Measurements from ENCODE around the gene PRKCZ. TPM values are rescaled to one million over a fixed set of nuclear protein-coding genes. Genes with fewer than 3 reads are reported as not detected.
A peak's percentile ranks its signal among the peaks of the same experiment; 100 is the strongest.
"Not testable (repeated sequence)": the region's sequence is repeated elsewhere in the genome, so short reads cannot be mapped to it uniquely, and the experiment has no call there.

The PRKCZ gene
- total RNA-seq, 1 experiment from 2014 or later: 0.83 TPM

- no peak overlapping the region for H3K4me3 ChIP-seq
- H3K9me3 ChIP-seq (replicated peaks): no peaks in the 10 kb centered on the region
- no peaks in the 10 kb centered on the region for H3K36me3 ChIP-seq
- peaks cover 6% of the 10 kb centered on the region; the same call in 1 of the 2 replicates for H3K4me1 ChIP-seq
- no peak for DNase-seq
- H3K27me3 ChIP-seq: peaks cover 29% of the 10 kb centered on the region
- H3K27ac ChIP-seq: no peak overlapping the region
These were observed 84.0 kb downstream of the PRKCZ start for GRCh38 chr1:2134266-2134620.

DNA sequence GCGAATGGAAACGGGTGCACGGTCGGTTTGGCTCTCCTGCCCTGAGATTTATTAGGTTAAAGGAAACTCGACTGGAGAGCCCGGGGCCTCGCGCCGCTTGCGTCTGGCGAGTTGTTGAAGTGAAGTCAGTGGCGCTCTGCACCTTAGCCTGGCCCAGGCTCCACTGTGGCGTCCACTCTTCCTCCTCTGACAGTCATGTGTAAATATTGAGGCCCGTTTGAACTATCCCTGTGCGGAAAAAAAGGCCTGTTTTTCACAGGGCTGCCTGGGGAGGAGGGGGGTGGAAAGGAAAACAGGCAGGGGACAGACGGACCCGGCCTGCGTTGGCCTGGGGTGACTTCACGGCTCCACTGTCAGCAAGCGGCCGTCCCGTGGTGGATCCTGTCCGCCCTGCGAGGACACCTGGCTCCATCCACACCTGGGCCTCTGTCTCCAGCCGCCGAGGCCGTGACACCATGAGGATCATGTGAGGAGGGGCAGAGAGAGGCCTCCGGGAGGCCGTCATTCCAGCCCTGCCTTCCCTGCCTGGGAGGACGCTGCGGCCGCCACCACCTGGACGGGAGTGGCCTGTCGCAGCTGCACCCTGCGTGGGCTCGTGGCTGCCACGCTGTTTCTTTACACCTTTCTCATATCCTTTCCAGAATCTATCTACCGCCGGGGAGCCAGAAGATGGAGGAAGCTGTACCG is 84.6 kb downstream of the PRKCZ start:
- H3K9me3 ChIP-seq (replicated peaks): no peaks in the 10 kb centered on the region
- peaks cover 28% of the 10 kb centered on the region for H3K27me3 ChIP-seq
- H3K4me3 ChIP-seq: no peak overlapping the region
- no peaks in the 10 kb centered on the region for H3K36me3 ChIP-seq
- H3K27ac ChIP-seq: no peak overlapping the region
- no peak for DNase-seq
- peaks cover 6% of the 10 kb centered on the region; the same call in 1 of the 2 replicates for H3K4me1 ChIP-seq

- H3K36me3 ChIP-seq: no peaks in the 10 kb centered on the region
- H3K4me3 ChIP-seq: no peak overlapping the region
- peaks cover 6% of the 10 kb centered on the region; the same call in 1 of the 2 replicates for H3K4me1 ChIP-seq
- no peak overlapping the region for H3K27ac ChIP-seq
- DNase-seq: peak; percentile 46 to 58
- H3K9me3 ChIP-seq (replicated peaks): no peaks in the 10 kb centered on the region
- H3K27me3 ChIP-seq: peaks cover 28% of the 10 kb centered on the region
These were observed 85.2 kb downstream of the PRKCZ start for GRCh38 chr1:2135441-2135841.

DNA sequence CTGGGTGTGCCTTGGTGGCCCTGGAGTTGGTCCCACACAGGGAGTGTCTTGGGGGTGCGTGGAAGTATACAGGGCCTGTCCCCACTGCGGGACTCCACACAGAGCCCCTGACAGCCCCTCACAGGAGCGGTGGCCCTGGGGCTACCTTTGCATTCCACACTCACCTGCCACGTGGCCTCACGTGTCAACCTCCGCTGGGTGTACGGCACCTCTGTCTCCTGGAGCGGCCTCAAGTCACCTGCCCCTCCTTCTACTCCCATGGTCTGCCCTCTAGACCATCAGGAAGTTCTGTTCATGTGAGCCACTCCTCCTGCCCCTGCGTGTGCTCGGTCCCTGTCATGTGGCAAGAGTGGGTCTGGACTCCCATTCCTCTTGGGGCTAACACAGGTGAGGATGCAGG is 85.7 kb downstream of the PRKCZ start:
- DNase-seq: no peak
- Histone ChIP-seq H3K27ac (no peak overlapping the region), H3K4me1 (peaks cover 6% of the 10 kb centered on the region; the same call in 1 of the 2 replicates), H3K9me3 (replicated peaks) (no peaks in the 10 kb centered on the region), H3K36me3 (no peaks in the 10 kb centered on the region), H3K4me3 (no peak overlapping the region), H3K27me3 (peaks cover 28% of the 10 kb centered on the region)

DNA sequence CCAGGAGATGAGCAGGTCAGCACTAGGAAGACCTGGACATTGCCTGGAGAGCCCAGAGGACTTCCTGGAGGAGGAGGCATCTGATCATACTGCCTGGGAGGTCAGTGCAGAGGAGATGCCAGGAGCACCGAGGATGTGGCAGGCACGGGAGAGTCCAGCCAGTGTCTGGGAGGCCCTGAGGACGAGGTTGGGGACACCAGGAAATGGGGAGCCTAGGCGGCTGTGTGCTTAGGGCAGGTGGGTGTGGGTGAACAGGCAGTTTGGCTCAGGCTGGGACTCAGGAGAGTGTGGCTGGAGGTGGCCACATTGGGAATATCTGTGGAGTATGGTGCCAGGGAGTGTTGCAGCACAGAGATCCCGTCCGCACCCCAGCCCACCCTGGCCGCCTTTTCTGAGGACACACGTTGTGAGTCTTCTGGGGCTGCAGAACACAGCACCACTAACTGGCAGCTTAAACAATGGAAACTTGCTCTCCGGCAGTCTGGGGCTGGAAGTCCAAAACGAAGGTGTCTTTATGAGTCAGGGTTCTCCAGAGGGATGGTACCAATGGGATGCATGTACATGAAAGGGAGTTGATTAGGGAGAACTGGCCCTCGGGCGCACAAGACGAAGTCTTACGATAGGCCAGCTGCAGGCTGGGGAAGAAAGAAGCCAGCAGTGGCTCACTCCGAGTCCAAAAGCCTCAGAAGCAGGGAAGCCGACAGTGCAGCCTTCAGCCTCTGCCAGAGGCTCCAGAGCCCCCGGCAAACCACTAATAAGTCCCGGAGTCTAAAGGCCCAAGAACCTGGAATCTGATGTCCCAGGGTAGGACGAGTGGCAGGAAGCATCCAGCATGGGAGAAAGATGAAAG is 86.4 kb downstream of the PRKCZ start:
- Histone ChIP-seq H3K4me1 (peaks cover 6% of the 10 kb centered on the region; the same call in 1 of the 2 replicates), H3K36me3 (no peaks in the 10 kb centered on the region), H3K9me3 (replicated peaks) (no peaks in the 10 kb centered on the region), H3K4me3 (no peak overlapping the region), H3K27me3 (peaks cover 28% of the 10 kb centered on the region), H3K27ac (no peak overlapping the region)
- DNase-seq: no peak

DNA sequence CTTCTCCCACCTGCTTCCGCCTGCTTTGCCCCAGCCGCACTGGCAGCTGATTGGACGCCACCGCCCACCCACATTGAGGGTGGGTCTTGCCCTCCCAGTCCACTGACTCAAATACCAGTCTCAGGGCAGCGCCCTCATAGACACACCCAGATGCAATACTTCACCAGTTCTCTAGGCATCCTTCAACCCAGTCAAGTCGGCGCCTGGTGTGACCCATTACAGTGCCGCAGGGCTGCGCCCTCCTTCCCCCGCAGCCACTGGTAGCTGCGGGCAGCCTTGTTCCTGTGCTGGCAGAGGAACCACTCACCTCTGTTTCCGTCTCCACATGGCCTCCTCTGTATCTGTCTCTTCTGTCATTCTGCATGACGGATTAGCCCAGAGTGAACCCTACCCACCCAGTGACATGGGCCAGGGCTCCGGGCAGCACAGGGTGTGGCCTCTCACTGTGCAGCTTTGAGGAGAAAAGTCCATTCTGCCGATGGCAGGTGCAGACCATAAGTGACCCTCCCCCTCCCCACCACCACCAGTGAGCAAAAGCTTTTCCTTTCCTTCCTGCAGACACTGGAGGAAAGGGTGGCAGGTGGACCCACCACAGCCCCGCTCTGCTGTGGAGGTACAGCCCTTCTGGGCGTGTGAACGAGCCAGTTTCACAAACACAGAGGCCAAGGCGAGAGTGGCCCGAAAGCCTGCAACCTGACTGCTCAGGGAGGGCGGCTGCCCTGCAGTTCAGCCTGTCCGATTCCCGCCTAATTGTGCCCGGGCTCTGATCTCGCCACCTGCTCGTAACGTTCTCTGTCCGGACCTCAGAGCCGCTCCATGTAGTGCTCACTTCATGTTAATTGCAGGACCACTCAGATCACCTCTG is 87.3 kb downstream of the PRKCZ start:
- no peak overlapping the region for H3K4me3 ChIP-seq
- peaks cover 5% of the 10 kb centered on the region; the same call in 1 of the 2 replicates for H3K4me1 ChIP-seq
- H3K9me3 ChIP-seq (replicated peaks): no peaks in the 10 kb centered on the region
- H3K27ac ChIP-seq: no peak overlapping the region
- H3K27me3 ChIP-seq: peaks cover 28% of the 10 kb centered on the region
- no peak for DNase-seq
- no peaks in the 10 kb centered on the region for H3K36me3 ChIP-seq

- not testable (repeated sequence) for H3K9me3 ChIP-seq (replicated peaks); H3K36me3 ChIP-seq; H3K4me3 ChIP-seq; H3K4me1 ChIP-seq; H3K27ac ChIP-seq; DNase-seq
- H3K27me3 ChIP-seq: peaks cover 32% of the 10 kb centered on the region
These were observed 88.9 kb downstream of the PRKCZ start for GRCh38 chr1:2139156-2139555.

DNA sequence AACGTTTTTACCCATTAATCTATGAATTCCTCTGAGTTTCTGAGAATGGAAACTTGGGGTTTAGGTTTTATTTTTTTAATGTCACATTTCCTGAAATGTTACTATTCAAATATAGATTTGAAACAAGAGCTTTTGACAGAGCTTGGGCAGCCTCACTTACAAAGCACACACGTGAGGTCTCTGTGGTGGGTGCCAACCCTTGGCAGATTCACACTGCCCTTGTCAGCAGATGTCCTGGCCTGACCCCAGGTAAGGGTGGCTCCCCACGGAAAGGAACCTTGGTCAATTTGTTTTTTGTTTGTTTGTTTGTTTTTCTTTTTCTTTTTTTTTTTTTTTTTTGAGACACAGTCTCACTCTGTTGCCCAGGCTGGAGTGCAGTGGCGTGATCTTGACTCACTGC is 90.8 kb downstream of the PRKCZ start:
- no peak overlapping the region for H3K4me3 ChIP-seq
- no peaks in the 10 kb centered on the region for H3K9me3 ChIP-seq (replicated peaks)
- no peak for DNase-seq
- peaks cover 21% of the 10 kb centered on the region for H3K27me3 ChIP-seq
- no peaks in the 10 kb centered on the region for H3K36me3 ChIP-seq
- H3K27ac ChIP-seq: no peak overlapping the region
- no peaks in the 10 kb centered on the region for H3K4me1 ChIP-seq

DNA sequence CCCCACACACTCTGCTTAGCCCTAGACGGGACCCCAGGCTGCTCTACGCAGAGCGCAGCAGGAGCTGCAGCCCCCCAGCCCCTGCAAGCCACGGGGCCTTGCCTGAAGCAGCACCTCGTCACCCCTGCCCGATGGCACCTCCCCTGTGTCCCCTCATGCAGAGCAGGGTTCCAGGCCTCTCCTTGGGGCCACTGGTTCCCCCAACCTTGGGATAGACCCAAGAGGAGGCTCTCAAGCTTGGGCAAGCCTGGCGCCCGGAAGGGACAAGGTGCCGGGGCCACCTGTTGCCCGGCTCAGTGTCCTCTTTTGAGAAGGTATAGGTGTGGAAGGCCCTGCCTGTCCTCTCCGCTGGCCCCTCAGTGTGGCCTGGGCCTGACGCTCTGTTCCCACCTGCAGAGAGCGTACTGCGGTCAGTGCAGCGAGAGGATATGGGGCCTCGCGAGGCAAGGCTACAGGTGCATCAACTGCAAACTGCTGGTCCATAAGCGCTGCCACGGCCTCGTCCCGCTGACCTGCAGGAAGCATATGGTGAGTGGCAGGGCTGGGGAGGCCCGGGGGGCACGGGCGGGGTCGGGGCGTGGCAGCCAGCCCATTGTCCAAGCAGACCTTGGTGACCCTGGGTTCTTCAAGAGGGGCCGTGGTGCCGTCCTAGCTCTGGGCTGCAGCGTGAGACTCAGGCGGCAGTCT is 93.7 kb downstream of the PRKCZ start:
- Histone ChIP-seq H3K36me3 (no peaks in the 10 kb centered on the region), H3K27me3 (peaks cover 9% of the 10 kb centered on the region), H3K27ac (no peak overlapping the region), H3K9me3 (replicated peaks) (no peaks in the 10 kb centered on the region), H3K4me3 (no peak overlapping the region), H3K4me1 (no peaks in the 10 kb centered on the region)
- no peak for DNase-seq

DNA sequence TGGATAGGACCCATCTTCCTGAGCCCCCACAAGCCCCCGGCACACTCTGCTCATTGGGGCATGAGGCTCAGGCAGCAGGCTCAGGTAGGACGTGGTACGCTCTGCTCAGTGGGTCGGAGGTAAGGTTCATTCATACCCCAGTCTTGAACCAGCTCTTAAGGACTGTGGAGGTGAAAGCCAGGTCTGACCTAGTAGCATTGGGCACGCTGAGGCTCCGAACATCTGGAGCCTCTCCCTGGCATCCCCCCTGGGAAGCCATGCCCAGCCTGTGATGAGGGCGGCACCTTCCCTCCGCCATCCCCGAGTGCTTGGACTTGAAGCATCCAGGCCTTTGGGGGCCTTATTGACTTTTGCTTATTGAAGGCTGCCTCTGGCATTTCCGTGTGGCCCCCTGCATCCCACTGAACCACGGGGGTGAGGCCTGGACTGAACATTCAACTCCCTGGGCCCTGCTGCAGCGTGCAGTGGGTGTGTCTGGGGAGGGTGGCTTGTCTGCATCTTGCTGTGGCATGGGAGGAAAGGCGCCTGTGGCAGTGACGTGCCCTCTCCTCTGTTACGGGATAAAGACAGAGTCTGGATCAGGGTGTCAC is 94.4 kb downstream of the PRKCZ start:
- Histone ChIP-seq H3K36me3 (no peaks in the 10 kb centered on the region), H3K4me3 (no peak overlapping the region), H3K9me3 (replicated peaks) (no peaks in the 10 kb centered on the region), H3K27ac (no peak overlapping the region), H3K4me1 (no peaks in the 10 kb centered on the region), H3K27me3 (peaks cover 10% of the 10 kb centered on the region)
- DNase-seq: no peak

- H3K9me3 ChIP-seq (replicated peaks): no peaks in the 10 kb centered on the region
- DNase-seq: no peak
- no peaks in the 10 kb centered on the region for H3K4me1 ChIP-seq
These were observed 96.0 kb downstream of the PRKCZ start for GRCh38 chr1:2145946-2146835.

GRCh38 chr1:2146836-2147517 is 96.8 kb downstream of the PRKCZ start:
- no peak for DNase-seq
- peaks cover 17% of the 10 kb centered on the region for H3K27me3 ChIP-seq
- H3K9me3 ChIP-seq (replicated peaks): no peaks in the 10 kb centered on the region
- H3K4me3 ChIP-seq: no peak overlapping the region
- no peaks in the 10 kb centered on the region for H3K4me1 ChIP-seq
- H3K36me3 ChIP-seq: no peaks in the 10 kb centered on the region
- no peak overlapping the region for H3K27ac ChIP-seq

More at GRCh38 chr1:2145946-2146835, 96.0 kb downstream of the PRKCZ start:
- H3K27ac ChIP-seq: no peak overlapping the region
- H3K27me3 ChIP-seq: peaks cover 15% of the 10 kb centered on the region
- H3K4me3 ChIP-seq: no peak overlapping the region
- no peaks in the 10 kb centered on the region for H3K36me3 ChIP-seq

DNA sequence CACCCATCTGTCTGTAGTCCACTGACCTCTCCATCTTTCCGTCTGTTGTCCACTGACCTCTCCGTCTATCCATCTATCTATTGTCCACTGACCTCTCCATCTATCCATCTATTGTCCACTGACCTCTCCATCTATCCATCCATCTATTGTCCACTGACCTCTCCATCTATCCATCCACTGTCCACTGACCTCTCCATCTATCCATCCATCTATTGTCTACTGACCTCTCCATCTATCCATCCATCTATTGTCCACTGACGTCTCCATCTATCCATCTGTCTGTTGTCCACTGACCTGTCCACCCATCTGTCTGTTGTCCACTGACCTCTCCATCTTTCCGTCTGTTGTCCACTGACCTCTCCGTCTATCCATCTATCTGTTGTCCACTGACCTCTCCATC is 97.7 kb downstream of the PRKCZ start:
- not testable (repeated sequence) for DNase-seq; H3K36me3 ChIP-seq; H3K4me1 ChIP-seq; H3K4me3 ChIP-seq; H3K27ac ChIP-seq; H3K9me3 ChIP-seq (replicated peaks)
- peaks cover 17% of the 10 kb centered on the region for H3K27me3 ChIP-seq
